PC-3 (cell line): ENCODE measurements around the gene FN1. TPM values are rescaled to one million over a fixed set of nuclear protein-coding genes. Genes with fewer than 3 reads are reported as not detected.

Experiments used
- ATAC-seq: fragments of 200-7000 bp; cut with Tn5 transposase; 2 replicates; pipeline ENCODE4 v1.9.1; 2020; ENCODE audit warnings: mild to moderate bottlenecking, moderate library complexity
- BruUV-seq: library from RNA; stranded (reverse); fragments of 400-500 nt; replicated peaks from 2 replicates; lab custom pipeline; 2021; lab: Mats Ljungman, UMichigan
- CTCF ChIA-PET: fragments of 300-600 bp; sonication (Branson Sonifier 250); formaldehyde crosslinking; loops from one replicate; lab custom pipeline; 2022; ENCODE audit warnings: antibody characterized with exemption; lab: Charles Lee
- POLR2A ChIA-PET: fragments of 300-600 bp; sonication (Branson Sonifier 250); formaldehyde crosslinking; loops from one replicate; lab custom pipeline; 2022; ENCODE audit warnings: antibody characterized with exemption; ENCODE audit not compliant: unreplicated experiment; lab: Charles Lee
- DNase-seq: peaks from one replicate; pipeline ENCODE4 v3.0.0-alpha.2; 2015
- H2AFZ ChIP-seq: fragments of 300-600 bp; sonication (generic); 2 replicates; pipeline ENCODE4 v1.6.0; 2016; ENCODE audit warnings: antibody characterized with exemption, low read length
- H3F3A ChIP-seq: fragments of 300-600 bp; sonication (generic); one replicate; pipeline ENCODE4 v1.6.0; 2017; ENCODE audit warnings: antibody characterized with exemption, low read length, control low read depth, mild to moderate bottlenecking; ENCODE audit not compliant: unreplicated experiment
- H3K27ac ChIP-seq: fragments of 300-600 bp; sonication (generic); 2 replicates; pipeline ENCODE4 v1.5.1; 2016; ENCODE audit warnings: mild to moderate bottlenecking, low read length
- H3K27me3 ChIP-seq: fragments of 300-600 bp; sonication (generic); 2 replicates; pipeline ENCODE4 v1.6.1; 2016; ENCODE audit warnings: low read length, mixed read lengths
- H3K36me3 ChIP-seq: fragments of 300-600 bp; sonication (generic); 2 replicates; pipeline ENCODE4 v1.6.1; 2016; ENCODE audit warnings: low read depth, mixed run types, low read length, mixed read lengths
- H3K4me1 ChIP-seq: fragments of 300-600 bp; sonication (generic); 2 replicates; pipeline ENCODE4 v1.5.1; 2016; ENCODE audit warnings: low read length; ENCODE audit not compliant: insufficient read depth
- H3K4me2 ChIP-seq: fragments of 300-600 bp; sonication (generic); 2 replicates; pipeline ENCODE4 v1.6.0; 2016; ENCODE audit warnings: low read length
- H3K4me3 ChIP-seq: fragments of 300-600 bp; sonication (generic); 2 replicates; pipeline ENCODE4 v1.5.1; 2016; ENCODE audit warnings: mild to moderate bottlenecking, low read length, mixed read lengths
- H3K79me2 ChIP-seq: fragments of 300-600 bp; sonication (generic); 2 replicates; pipeline ENCODE4 v1.6.1; 2017; ENCODE audit warnings: low read length, mixed read lengths
- H3K9ac ChIP-seq: fragments of 300-600 bp; sonication (generic); 2 replicates; pipeline ENCODE4 v1.6.0; 2016; ENCODE audit warnings: mild to moderate bottlenecking, low read length
- H3K9me2 ChIP-seq: fragments of 300-600 bp; sonication (generic); replicated peaks from 2 replicates; pipeline ENCODE4 v1.6.1; 2016; ENCODE audit warnings: mixed run types, low read length, mixed read lengths
- H3K9me3 ChIP-seq: fragments of 300-600 bp; sonication (generic); 2 replicates; pipeline ENCODE4 v1.6.1; 2016; ENCODE audit warnings: low read length, mixed read lengths
- H4K20me1 ChIP-seq: fragments of 300-600 bp; sonication (generic); 2 replicates; pipeline ENCODE4 v1.6.1; 2016; ENCODE audit warnings: low read length, mixed read lengths
- EZH2 ChIP-seq: fragments of 300-600 bp; sonication (generic); IDR thresholded peaks from one replicate; pipeline ENCODE4 v1.6.1; 2017; ENCODE audit warnings: antibody characterized with exemption, mild to moderate bottlenecking, low read length; ENCODE audit not compliant: unreplicated experiment
- EZH2phosphoT487 ChIP-seq: fragments of 300-600 bp; sonication (generic); IDR thresholded peaks from 2 replicates; pipeline ENCODE4 v1.6.1; 2018; ENCODE audit warnings: mild to moderate bottlenecking, antibody characterized with exemption, low read length, borderline replicate concordance
- intact Hi-C: fragments of 100-400 bp; cut with micrococcal nuclease; formaldehyde crosslinking; loops from 2 replicates; pipeline ENCODE4 v1.9.0; 2023
- total RNA-seq: library from RNA; depleted of rRNA; stranded (reverse); fragments of >200 nt; gene quantifications from 2 replicates; pipeline ENCODE4 v1.2.3, GENCODE V29; 2014
- TF ChIP-seq, protein P1 (sequence below): fragments of 300-600 bp; sonication (generic); conservative IDR thresholded peaks from 2 replicates; pipeline ENCODE4 v1.5.1; 2017; ENCODE audit warnings: antibody characterized with exemption, low read depth, mild to moderate bottlenecking, low read length

The FN1 gene
- total RNA-seq, 1 experiment from 2014 or later = 220 TPM

DNA sequence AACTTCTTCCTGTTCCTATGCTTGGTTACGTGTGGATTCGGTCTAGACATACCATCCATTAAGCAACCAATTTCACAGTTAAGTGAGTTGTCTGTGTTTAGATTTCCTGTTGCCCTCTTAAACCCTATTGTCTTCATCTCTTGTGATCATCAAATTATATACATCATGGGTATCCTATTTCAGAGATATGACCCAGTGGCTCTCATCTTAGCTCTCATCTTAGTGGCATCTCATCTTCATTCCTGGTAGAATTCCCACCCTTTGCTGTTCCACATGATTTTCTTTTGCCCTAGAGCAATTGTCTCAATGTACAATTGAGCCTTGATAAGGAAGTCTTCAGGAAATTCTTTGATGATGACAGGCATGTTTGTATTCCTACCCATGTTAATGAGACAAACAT lies 29.4 kb upstream of the FN1 start:
- CTCF ChIA-PET = no interaction called here
- H2AFZ ChIP-seq = no peak overlapping the region
- intact Hi-C loops = no loop called here

DNA sequence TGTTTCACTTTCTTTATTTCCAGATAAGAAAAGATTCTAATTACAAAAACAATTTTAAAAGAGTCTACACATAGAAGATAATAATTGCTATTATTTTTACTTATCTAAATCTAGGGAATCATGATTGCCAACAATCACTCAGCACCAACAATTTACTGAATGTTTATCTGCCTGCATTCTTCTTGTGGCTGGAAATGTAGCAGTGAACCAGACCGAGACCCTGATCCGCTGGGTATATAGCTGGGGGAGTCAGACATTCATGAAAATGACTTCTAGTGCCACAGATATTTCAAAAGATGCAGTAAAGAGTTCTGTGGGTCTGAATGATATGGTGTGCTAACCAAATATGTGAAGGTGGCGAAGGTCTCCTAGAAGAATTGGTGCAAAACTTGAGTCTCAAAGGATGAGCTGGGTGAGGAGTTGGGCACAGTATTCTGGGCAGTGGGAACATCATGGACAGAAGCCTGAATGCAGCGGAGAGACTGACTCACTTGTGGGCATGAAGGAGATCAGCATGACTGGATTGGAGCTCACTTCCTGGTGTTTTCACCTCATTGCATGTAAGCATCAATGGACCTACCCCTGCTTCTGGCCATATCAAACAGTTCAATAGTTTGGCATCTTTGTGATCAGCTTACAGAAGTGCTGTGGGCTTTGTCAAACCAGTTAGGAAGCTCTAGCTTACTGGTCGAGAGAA lies 26.1 kb upstream of the FN1 start:
- Histone ChIP-seq H3K4me3 (no peak overlapping the region), H3K9me2 (no peaks in the 10 kb centered on the region), H3K27ac (no peak overlapping the region), H3K9me3 (no peaks in the 10 kb centered on the region), H2AFZ (no peak overlapping the region), H3K4me2 (no peak overlapping the region), H3K36me3 (no peaks in the 10 kb centered on the region), H3K4me1 (peaks cover 9% of the 10 kb centered on the region; the same call in 1 of the 2 replicates), H3K9ac (no peak overlapping the region), H3F3A (no peaks in the 10 kb centered on the region), H4K20me1 (no peaks in the 10 kb centered on the region), H3K79me2 (no peaks in the 10 kb centered on the region), H3K27me3 (no peaks in the 10 kb centered on the region)
- DNase-seq (peak; percentile 30), ATAC-seq (no peak; the same call in 1 of the 2 replicates)
- intact Hi-C loops = no loop called here
- TF ChIP-seq EZH2phosphoT487 (no peak), EZH2 (no peak)
- TF ChIP-seq, protein P1, sequence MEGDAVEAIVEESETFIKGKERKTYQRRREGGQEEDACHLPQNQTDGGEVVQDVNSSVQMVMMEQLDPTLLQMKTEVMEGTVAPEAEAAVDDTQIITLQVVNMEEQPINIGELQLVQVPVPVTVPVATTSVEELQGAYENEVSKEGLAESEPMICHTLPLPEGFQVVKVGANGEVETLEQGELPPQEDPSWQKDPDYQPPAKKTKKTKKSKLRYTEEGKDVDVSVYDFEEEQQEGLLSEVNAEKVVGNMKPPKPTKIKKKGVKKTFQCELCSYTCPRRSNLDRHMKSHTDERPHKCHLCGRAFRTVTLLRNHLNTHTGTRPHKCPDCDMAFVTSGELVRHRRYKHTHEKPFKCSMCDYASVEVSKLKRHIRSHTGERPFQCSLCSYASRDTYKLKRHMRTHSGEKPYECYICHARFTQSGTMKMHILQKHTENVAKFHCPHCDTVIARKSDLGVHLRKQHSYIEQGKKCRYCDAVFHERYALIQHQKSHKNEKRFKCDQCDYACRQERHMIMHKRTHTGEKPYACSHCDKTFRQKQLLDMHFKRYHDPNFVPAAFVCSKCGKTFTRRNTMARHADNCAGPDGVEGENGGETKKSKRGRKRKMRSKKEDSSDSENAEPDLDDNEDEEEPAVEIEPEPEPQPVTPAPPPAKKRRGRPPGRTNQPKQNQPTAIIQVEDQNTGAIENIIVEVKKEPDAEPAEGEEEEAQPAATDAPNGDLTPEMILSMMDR = no peak
- ChIA-PET CTCF (no interaction called here), POLR2A (no interaction called here)
- BruUV-seq = no TSS peak

More for the DNA sequence above, 29.4 kb upstream of the FN1 start:
- Histone ChIP-seq H4K20me1 (no peaks in the 10 kb centered on the region), H3K36me3 (no peaks in the 10 kb centered on the region), H3F3A (no peaks in the 10 kb centered on the region), H3K9ac (no peak overlapping the region), H3K4me3 (no peak overlapping the region), H3K79me2 (no peaks in the 10 kb centered on the region), H3K9me3 (no peaks in the 10 kb centered on the region), H3K27me3 (no peaks in the 10 kb centered on the region), H3K27ac (no peak overlapping the region), H3K4me2 (no peak overlapping the region), H3K4me1 (peaks cover 9% of the 10 kb centered on the region; the same call in 1 of the 2 replicates), H3K9me2 (no peaks in the 10 kb centered on the region)
- POLR2A ChIA-PET = no interaction called here
- peak; percentile 15 for DNase-seq
- TF ChIP-seq EZH2 (no peak), EZH2phosphoT487 (no peak)
- TF ChIP-seq, protein P1 = no peak
- ATAC-seq = no peak
- no TSS peak for BruUV-seq
